ENCODE measurements around the gene SHC1. TPM values are rescaled to one million over a fixed set of nuclear protein-coding genes. Genes with fewer than 3 reads are reported as not detected.

Gene SHC1
- polyA plus RNA-seq, 3 donors: 26.7 to 70.6 (median 31.5) TPM

GRCh38 chr1:154967331-154967950 is 3.1 kb downstream of the SHC1 start:
- no peak overlapping the region for H3K4me3 ChIP-seq (replicated peaks in 1 of 3; ENCODE audit: low read depth in 2 of 3, low read length in 3 of 3)
- H3K4me1 ChIP-seq (ENCODE audit: control insufficient read depth in 1 of 2, insufficient read depth in 2 of 2, low read length in 2 of 2): peaks cover 27 to 37% of the 10 kb centered on the region in 2 donors
- WGBS (ENCODE audit: insufficient coverage): 88% methylated on average over 4 of the region's 5 CpGs
- H3K36me3 Mint-ChIP-seq: peaks cover 66 to 80% of the 10 kb centered on the region in 2 donors
- peaks cover 0 to 7% (median 0%) of the 10 kb centered on the region in 3 donors for H3K27me3 Mint-ChIP-seq (ENCODE audit: low read depth in 3 of 3)
- peak overlapping the region in 2 of 7 donors; percentile 34 to 78 for H3K27ac Mint-ChIP-seq
- H2AFZ ChIP-seq (ENCODE audit: insufficient read depth, low read depth, low read length, poor library complexity, severe bottlenecking): no peak overlapping the region
- TF ChIP-seq CTCF (IDR thresholded peaks at IDR 0.05): no peak
- intact Hi-C loops (cut with micrococcal nuclease): no loop called here
- H3K27ac ChIP-seq (ENCODE audit: low read depth in 1 of 2, low read length in 2 of 2): no peak overlapping the region
- peaks cover 33% of the 10 kb centered on the region for H3K4me1 Mint-ChIP-seq
- no peaks in the 10 kb centered on the region for H3K27me3 ChIP-seq (ENCODE audit: control insufficient read depth in 2 of 2, insufficient read depth in 2 of 2, low read length in 2 of 2)
- peaks cover 61 to 73% of the 10 kb centered on the region in 2 donors for H3K36me3 ChIP-seq (replicated peaks in 1 of 2; ENCODE audit: control insufficient read depth in 1 of 2, insufficient read depth in 2 of 2, low read length in 2 of 2)
- no peak overlapping the region for H3K9ac ChIP-seq (ENCODE audit: insufficient read depth, low read length, poor library complexity, severe bottlenecking)
- H3K4me2 ChIP-seq (replicated peaks; ENCODE audit: extremely low read depth, low read length, poor library complexity, severe bottlenecking): no peak overlapping the region
- peaks cover 80% of the 10 kb centered on the region for H4K20me1 ChIP-seq (ENCODE audit: insufficient read depth, low read length)
- DNase-seq: no peak
- H3K4me3 Mint-ChIP-seq: no peak overlapping the region
- H3K9me3 Mint-ChIP-seq: no peaks in the 10 kb centered on the region
- no peaks in the 10 kb centered on the region for H3K9me3 ChIP-seq (replicated peaks in 1 of 2; ENCODE audit: control insufficient read depth in 1 of 2, insufficient read depth in 1 of 2, low read length in 2 of 2)
- peaks cover 54% of the 10 kb centered on the region for H3K79me2 ChIP-seq (ENCODE audit: insufficient read depth, low read length)

GRCh38 chr1:154966111-154966510 is 4.4 kb downstream of the SHC1 start:
- Mint-ChIP-seq H3K4me3 (no peak overlapping the region), H3K9me3 (no peaks in the 10 kb centered on the region), H3K4me1 (peaks cover 27% of the 10 kb centered on the region), H3K27ac (no peak overlapping the region), H3K27me3 (ENCODE audit: low read depth in 3 of 3) (peaks cover 0 to 4% (median 0%) of the 10 kb centered on the region in 3 donors), H3K36me3 (peaks cover 59 to 69% of the 10 kb centered on the region in 2 donors)
- Histone ChIP-seq H3K9ac (ENCODE audit: insufficient read depth, low read length, poor library complexity, severe bottlenecking) (no peak overlapping the region), H3K27ac (ENCODE audit: low read depth in 1 of 2, low read length in 2 of 2) (no peak overlapping the region), H3K36me3 (replicated peaks in 1 of 2; ENCODE audit: control insufficient read depth in 1 of 2, insufficient read depth in 2 of 2, low read length in 2 of 2) (peaks cover 61 to 73% of the 10 kb centered on the region in 2 donors), H2AFZ (ENCODE audit: insufficient read depth, low read depth, low read length, poor library complexity, severe bottlenecking) (no peak overlapping the region), H3K4me2 (replicated peaks; ENCODE audit: extremely low read depth, low read length, poor library complexity, severe bottlenecking) (no peak overlapping the region), H3K4me3 (replicated peaks in 1 of 3; ENCODE audit: low read depth in 2 of 3, low read length in 3 of 3) (no peak overlapping the region), H4K20me1 (ENCODE audit: insufficient read depth, low read length) (peaks cover 70% of the 10 kb centered on the region), H3K27me3 (ENCODE audit: control insufficient read depth in 2 of 2, insufficient read depth in 2 of 2, low read length in 2 of 2) (no peaks in the 10 kb centered on the region), H3K4me1 (ENCODE audit: control insufficient read depth in 1 of 2, insufficient read depth in 2 of 2, low read length in 2 of 2) (peaks cover 22 to 32% of the 10 kb centered on the region in 2 donors), H3K9me3 (replicated peaks in 1 of 2; ENCODE audit: control insufficient read depth in 1 of 2, insufficient read depth in 1 of 2, low read length in 2 of 2) (no peaks in the 10 kb centered on the region), H3K79me2 (ENCODE audit: insufficient read depth, low read length) (peaks cover 48% of the 10 kb centered on the region)
- no peak for DNase-seq
- intact Hi-C loops (cut with micrococcal nuclease): no loop called here
- no CpG with 5 or more reads among the region's 7 CpGs for WGBS (ENCODE audit: insufficient coverage)
- no peak for TF ChIP-seq CTCF (IDR thresholded peaks at IDR 0.05)

Data from CD14-positive monocyte (primary cell).